Neural progenitor cell (in vitro differentiated cells): ENCODE measurements around the gene CEP104. TPM values are rescaled to one million over a fixed set of nuclear protein-coding genes. Genes with fewer than 3 reads are reported as not detected.

Source experiments
- DNase-seq: peaks from one replicate; pipeline ENCODE4 v3.0.0-alpha.2; 2016; ENCODE audit warnings: low spot score
- H2AFZ ChIP-seq: fragments of 200-600 bp; sonication (generic); replicated peaks from 2 replicates; pipeline ENCODE4 v1.6.1; 2016; ENCODE audit warnings: antibody characterized with exemption
- H3F3A ChIP-seq: fragments of 200-600 bp; sonication (generic); 2 replicates; pipeline ENCODE4 v1.6.1; 2016; ENCODE audit warnings: antibody characterized with exemption, low read depth
- H3K27ac ChIP-seq: fragments of 200-600 bp; sonication (generic); 2 replicates; pipeline ENCODE4 v1.5.1; 2016; ENCODE audit warnings: mild to moderate bottlenecking
- H3K27me3 ChIP-seq: fragments of 200-600 bp; sonication (generic); 2 replicates; pipeline ENCODE4 v1.6.1; 2016; ENCODE audit warnings: mild to moderate bottlenecking, moderate library complexity
- H3K36me3 ChIP-seq: fragments of 200-600 bp; sonication (generic); 2 replicates; pipeline ENCODE4 v1.5.1; 2016
- H3K4me1 ChIP-seq: fragments of 200-600 bp; sonication (generic); 2 replicates; pipeline ENCODE4 v1.6.1; 2016; ENCODE audit warnings: mixed run types
- H3K4me2 ChIP-seq: fragments of 200-600 bp; sonication (generic); 2 replicates; pipeline ENCODE4 v1.6.1; 2016
- H3K4me3 ChIP-seq: fragments of 200-600 bp; sonication (generic); 2 replicates; pipeline ENCODE4 v1.5.1; 2016
- H3K79me2 ChIP-seq: fragments of 200-600 bp; sonication (generic); 2 replicates; pipeline ENCODE4 v1.6.1; 2016; ENCODE audit warnings: low read depth
- H3K9ac ChIP-seq: fragments of 200-600 bp; sonication (generic); 2 replicates; pipeline ENCODE4 v1.6.1; 2016
- H3K9me3 ChIP-seq: fragments of 200-600 bp; sonication (generic); 2 replicates; pipeline ENCODE4 v1.5.1; 2016; ENCODE audit warnings: low read depth
- H4K20me1 ChIP-seq: fragments of 200-600 bp; sonication (generic); 2 replicates; pipeline ENCODE4 v1.6.1; 2016; ENCODE audit warnings: low read depth
- H3K27ac Mint-ChIP-seq: 3 replicates; pipeline ENCODE4 v1.8.0; 2021; ENCODE audit warnings: mixed read lengths
- H3K27me3 Mint-ChIP-seq: 2 replicates; pipeline ENCODE4 v1.8.0; 2022; ENCODE audit warnings: low read depth, mild to moderate bottlenecking, inconsistent platforms, moderate library complexity, mixed read lengths; ENCODE audit not compliant: insufficient read depth
- H3K36me3 Mint-ChIP-seq: 3 replicates; pipeline ENCODE4 v1.8.0; 2021; ENCODE audit warnings: mixed read lengths
- H3K4me1 Mint-ChIP-seq: 3 replicates; pipeline ENCODE4 v1.8.0; 2021; ENCODE audit warnings: mixed read lengths
- H3K4me3 Mint-ChIP-seq: 3 replicates; pipeline ENCODE4 v1.8.0; 2021; ENCODE audit warnings: mild to moderate bottlenecking, moderate library complexity, mixed read lengths
- H3K9me3 Mint-ChIP-seq: 3 replicates; pipeline ENCODE4 v1.8.0; 2020; ENCODE audit warnings: mixed read lengths
- EZH2 ChIP-seq: fragments of 200-600 bp; sonication (generic); IDR thresholded peaks from 2 replicates; pipeline ENCODE4 v1.6.1; 2017; ENCODE audit warnings: antibody characterized with exemption, mild to moderate bottlenecking, moderate library complexity
- EZH2phosphoT487 ChIP-seq: fragments of 200-600 bp; sonication (generic); IDR thresholded peaks from 2 replicates; pipeline ENCODE4 v1.6.1; 2017; ENCODE audit warnings: antibody characterized with exemption
- total RNA-seq: library from RNA; depleted of rRNA; stranded (reverse); fragments of >200 nt; gene quantifications from 2 replicates; pipeline ENCODE4 v1.2.3, GENCODE V29; 2015; ENCODE audit warnings: low replicate concordance
- TF ChIP-seq, protein P1 (sequence below): fragments of 200-600 bp; sonication (generic); IDR thresholded peaks from 2 replicates; pipeline ENCODE4 v1.5.1; 2017; ENCODE audit warnings: antibody characterized with exemption, mild to moderate bottlenecking

Gene CEP104
- total RNA-seq, 1 donor from 2014 or later, result 12.9 TPM

DNA sequence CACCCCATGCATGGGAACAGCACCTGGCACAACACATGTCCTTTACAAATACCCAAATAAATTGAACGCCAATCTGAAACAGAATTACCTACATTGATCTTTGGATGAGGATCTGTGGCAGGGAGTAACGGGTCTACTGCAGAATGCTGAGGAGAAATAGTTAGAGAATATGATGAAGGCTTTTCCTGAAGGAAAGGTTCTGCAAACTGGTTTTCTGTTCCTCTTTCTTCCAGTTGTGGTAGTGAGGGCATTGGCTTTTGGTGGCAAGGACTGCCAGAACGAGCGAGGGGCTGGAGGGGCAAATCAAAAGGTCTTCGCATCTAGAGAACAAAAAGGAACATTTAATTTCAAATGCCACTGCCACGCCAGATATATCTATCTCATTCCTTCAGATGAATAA, 19.8 kb downstream of the CEP104 start:
- Histone ChIP-seq H3K79me2 (no peaks in the 10 kb centered on the region), H3K27me3 (no peaks in the 10 kb centered on the region), H2AFZ (no peak overlapping the region), H3K4me3 (no peak overlapping the region), H3K9me3 (no peaks in the 10 kb centered on the region), H3K4me1 (no peaks in the 10 kb centered on the region), H3K9ac (no peak overlapping the region), H3F3A (no peaks in the 10 kb centered on the region), H3K4me2 (no peak overlapping the region), H4K20me1 (no peaks in the 10 kb centered on the region), H3K36me3 (no peaks in the 10 kb centered on the region), H3K27ac (no peak overlapping the region)
- Mint-ChIP-seq H3K36me3 (peaks cover 35% of the 10 kb centered on the region), H3K4me1 (no peaks in the 10 kb centered on the region), H3K27me3 (peaks cover 2% of the 10 kb centered on the region), H3K9me3 (no peaks in the 10 kb centered on the region), H3K4me3 (no peak overlapping the region), H3K27ac (no peak overlapping the region)
- no peak for DNase-seq
- TF ChIP-seq EZH2, result no peak
- TF ChIP-seq, protein P1, sequence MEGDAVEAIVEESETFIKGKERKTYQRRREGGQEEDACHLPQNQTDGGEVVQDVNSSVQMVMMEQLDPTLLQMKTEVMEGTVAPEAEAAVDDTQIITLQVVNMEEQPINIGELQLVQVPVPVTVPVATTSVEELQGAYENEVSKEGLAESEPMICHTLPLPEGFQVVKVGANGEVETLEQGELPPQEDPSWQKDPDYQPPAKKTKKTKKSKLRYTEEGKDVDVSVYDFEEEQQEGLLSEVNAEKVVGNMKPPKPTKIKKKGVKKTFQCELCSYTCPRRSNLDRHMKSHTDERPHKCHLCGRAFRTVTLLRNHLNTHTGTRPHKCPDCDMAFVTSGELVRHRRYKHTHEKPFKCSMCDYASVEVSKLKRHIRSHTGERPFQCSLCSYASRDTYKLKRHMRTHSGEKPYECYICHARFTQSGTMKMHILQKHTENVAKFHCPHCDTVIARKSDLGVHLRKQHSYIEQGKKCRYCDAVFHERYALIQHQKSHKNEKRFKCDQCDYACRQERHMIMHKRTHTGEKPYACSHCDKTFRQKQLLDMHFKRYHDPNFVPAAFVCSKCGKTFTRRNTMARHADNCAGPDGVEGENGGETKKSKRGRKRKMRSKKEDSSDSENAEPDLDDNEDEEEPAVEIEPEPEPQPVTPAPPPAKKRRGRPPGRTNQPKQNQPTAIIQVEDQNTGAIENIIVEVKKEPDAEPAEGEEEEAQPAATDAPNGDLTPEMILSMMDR, result no peak
- TF ChIP-seq EZH2phosphoT487, result no peak

DNA sequence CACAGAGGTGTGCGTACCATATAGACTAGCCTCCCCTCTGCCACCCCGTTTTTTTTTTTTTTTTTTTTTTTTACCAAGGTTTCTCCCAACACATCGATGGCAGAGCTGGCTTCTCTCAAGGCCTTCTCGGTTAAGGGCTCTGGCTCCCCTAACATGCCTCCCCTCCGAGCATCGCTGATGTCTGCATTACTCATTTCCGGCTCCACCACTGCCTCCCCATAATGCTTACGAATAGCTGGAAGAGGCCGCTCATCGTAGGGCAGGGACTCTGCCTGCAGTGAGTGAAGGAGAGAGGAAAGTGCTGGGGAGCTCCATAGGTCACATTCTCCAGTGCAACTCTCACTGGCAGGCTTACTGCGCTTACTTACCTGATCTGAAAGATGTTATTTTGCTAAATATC, 20.6 kb downstream of the CEP104 start:
- Mint-ChIP-seq H3K9me3 (no peaks in the 10 kb centered on the region), H3K27ac (no peak overlapping the region), H3K36me3 (peaks cover 37% of the 10 kb centered on the region), H3K27me3 (peaks cover 2% of the 10 kb centered on the region), H3K4me3 (no peak overlapping the region), H3K4me1 (no peaks in the 10 kb centered on the region)
- H3K4me1 ChIP-seq, result no peaks in the 10 kb centered on the region
- no peaks in the 10 kb centered on the region for H3F3A ChIP-seq
- H4K20me1 ChIP-seq, result no peaks in the 10 kb centered on the region
- no peaks in the 10 kb centered on the region for H3K27me3 ChIP-seq
- H3K4me3 ChIP-seq, result no peak overlapping the region
- TF ChIP-seq EZH2phosphoT487 (no peak), EZH2 (no peak)
- TF ChIP-seq, protein P1, result no peak
- no peak overlapping the region for H2AFZ ChIP-seq
- no peak overlapping the region for H3K27ac ChIP-seq
- H3K9ac ChIP-seq, result no peak overlapping the region
- no peaks in the 10 kb centered on the region for H3K9me3 ChIP-seq
- no peaks in the 10 kb centered on the region for H3K36me3 ChIP-seq
- H3K4me2 ChIP-seq, result no peak overlapping the region
- no peak for DNase-seq
- H3K79me2 ChIP-seq, result no peaks in the 10 kb centered on the region

DNA sequence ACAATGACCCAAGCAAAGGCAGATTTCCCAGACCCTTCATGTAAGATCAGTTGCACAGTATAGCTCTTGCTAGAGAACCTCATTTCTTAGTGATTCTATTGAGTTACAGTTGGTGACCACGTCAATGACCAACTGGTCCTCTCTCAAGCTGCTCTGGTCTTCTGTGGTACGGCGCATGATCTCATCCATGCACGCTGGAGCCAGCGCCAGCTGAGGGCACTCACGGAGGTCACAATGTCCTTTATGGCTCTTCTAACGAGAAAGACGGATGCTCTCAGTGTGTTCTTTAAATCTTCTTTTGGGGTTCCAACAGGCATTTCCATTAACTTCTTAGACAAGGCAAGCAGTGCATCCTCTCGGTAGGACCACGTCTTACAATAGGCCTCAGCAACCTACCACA, 22.3 kb downstream of the CEP104 start:
- Mint-ChIP-seq H3K4me1 (no peaks in the 10 kb centered on the region), H3K27me3 (peaks cover 2% of the 10 kb centered on the region), H3K4me3 (no peak overlapping the region), H3K36me3 (peaks cover 38% of the 10 kb centered on the region), H3K27ac (no peak overlapping the region), H3K9me3 (no peaks in the 10 kb centered on the region)
- H3F3A ChIP-seq, result no peaks in the 10 kb centered on the region
- no peaks in the 10 kb centered on the region for H3K79me2 ChIP-seq
- H3K27ac ChIP-seq, result no peak overlapping the region
- H3K4me1 ChIP-seq, result no peaks in the 10 kb centered on the region
- no peaks in the 10 kb centered on the region for H3K27me3 ChIP-seq
- no peaks in the 10 kb centered on the region for H3K9me3 ChIP-seq
- no peak overlapping the region for H3K4me3 ChIP-seq
- DNase-seq, result no peak
- no peak overlapping the region for H3K9ac ChIP-seq
- TF ChIP-seq, protein P1, result no peak
- TF ChIP-seq EZH2 (no peak), EZH2phosphoT487 (no peak)
- no peaks in the 10 kb centered on the region for H3K36me3 ChIP-seq
- no peaks in the 10 kb centered on the region for H4K20me1 ChIP-seq
- H3K4me2 ChIP-seq, result no peak overlapping the region
- H2AFZ ChIP-seq, result no peak overlapping the region
